ENCODE measurements around the gene EXO1. TPM values are rescaled to one million over a fixed set of nuclear protein-coding genes. Genes with fewer than 3 reads are reported as not detected.

The EXO1 gene
- total RNA-seq, 6 experiments from 2014 or later = 0.29 to 1.7 (median 0.62) TPM; not detected in 1

DNA sequence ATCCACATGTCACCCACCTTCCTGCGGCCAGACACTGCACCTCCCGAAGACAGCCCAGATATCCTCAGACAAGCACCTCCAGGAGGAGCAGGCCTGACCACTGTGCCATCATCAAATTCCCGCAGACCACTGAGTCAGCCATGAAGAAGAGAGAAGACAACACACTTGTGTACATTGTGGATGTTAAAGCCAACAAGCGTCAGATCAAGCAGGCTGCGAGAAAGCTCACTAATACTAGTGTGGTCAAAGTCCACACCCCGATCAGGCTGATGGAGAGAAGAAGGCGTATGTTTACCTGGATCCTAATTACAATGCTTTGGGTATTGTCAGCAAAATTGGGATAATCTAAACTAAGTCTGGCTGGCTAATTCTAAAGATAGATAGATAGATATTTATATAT is 68.2 kb downstream of the EXO1 start:
- ATAC-seq (no peak), DNase-seq (no peak)
- H3K27me3 ChIP-seq = no peaks in the 10 kb centered on the region
- TF ChIP-seq POLR2A (IDR thresholded peaks at IDR 0.05) = no peak
- TF ChIP-seq, protein P1, sequence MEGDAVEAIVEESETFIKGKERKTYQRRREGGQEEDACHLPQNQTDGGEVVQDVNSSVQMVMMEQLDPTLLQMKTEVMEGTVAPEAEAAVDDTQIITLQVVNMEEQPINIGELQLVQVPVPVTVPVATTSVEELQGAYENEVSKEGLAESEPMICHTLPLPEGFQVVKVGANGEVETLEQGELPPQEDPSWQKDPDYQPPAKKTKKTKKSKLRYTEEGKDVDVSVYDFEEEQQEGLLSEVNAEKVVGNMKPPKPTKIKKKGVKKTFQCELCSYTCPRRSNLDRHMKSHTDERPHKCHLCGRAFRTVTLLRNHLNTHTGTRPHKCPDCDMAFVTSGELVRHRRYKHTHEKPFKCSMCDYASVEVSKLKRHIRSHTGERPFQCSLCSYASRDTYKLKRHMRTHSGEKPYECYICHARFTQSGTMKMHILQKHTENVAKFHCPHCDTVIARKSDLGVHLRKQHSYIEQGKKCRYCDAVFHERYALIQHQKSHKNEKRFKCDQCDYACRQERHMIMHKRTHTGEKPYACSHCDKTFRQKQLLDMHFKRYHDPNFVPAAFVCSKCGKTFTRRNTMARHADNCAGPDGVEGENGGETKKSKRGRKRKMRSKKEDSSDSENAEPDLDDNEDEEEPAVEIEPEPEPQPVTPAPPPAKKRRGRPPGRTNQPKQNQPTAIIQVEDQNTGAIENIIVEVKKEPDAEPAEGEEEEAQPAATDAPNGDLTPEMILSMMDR (IDR thresholded peaks at IDR 0.05) = no peak
- WGBS (ENCODE audit: insufficient coverage, low coverage, low lambda C conversion rate, missing lambda C conversion rate) = 40% methylated on average over 5 of the region's 7 CpGs
- H3K4me1 ChIP-seq = no peaks in the 10 kb centered on the region
- no peak overlapping the region for H3K4me3 ChIP-seq
- no peaks in the 10 kb centered on the region for H3K36me3 ChIP-seq
- H3K27ac ChIP-seq = no peak overlapping the region
- no peaks in the 10 kb centered on the region for H3K9me3 ChIP-seq
- intact Hi-C loops (cut with DNase I) = no loop called here

DNA sequence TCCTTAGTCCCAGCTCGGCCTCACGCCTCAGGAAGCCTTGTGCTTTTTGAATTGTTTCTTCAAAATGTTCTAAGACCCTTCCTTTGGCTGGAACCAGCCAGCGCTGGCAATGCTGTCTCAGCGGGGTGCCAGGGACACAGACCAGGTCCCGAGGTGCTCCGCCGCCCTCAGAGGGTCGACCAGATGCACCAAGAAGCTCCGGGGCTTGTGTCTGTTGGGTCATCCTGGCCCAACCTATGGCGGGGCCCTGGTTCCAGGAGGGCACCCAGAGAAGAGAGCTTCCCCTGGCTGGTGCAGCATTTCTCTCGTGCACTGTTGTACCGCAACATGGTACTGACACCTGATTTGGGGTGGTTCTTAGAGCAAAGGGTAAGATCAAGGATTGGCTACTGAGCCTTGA is 69.5 kb downstream of the EXO1 start:
- H3K27ac ChIP-seq = no peak overlapping the region
- 87% methylated on average over 8 of the region's 12 CpGs for WGBS (ENCODE audit: insufficient coverage, low coverage, low lambda C conversion rate, missing lambda C conversion rate)
- H3K27me3 ChIP-seq = no peaks in the 10 kb centered on the region
- H3K4me1 ChIP-seq = no peaks in the 10 kb centered on the region
- H3K36me3 ChIP-seq = no peaks in the 10 kb centered on the region
- ATAC-seq (no peak), DNase-seq (no peak)
- TF ChIP-seq POLR2A (IDR thresholded peaks at IDR 0.05) = no peak
- no peaks in the 10 kb centered on the region for H3K9me3 ChIP-seq
- no peak overlapping the region for H3K4me3 ChIP-seq
- intact Hi-C loops (cut with DNase I) = no loop called here

DNA sequence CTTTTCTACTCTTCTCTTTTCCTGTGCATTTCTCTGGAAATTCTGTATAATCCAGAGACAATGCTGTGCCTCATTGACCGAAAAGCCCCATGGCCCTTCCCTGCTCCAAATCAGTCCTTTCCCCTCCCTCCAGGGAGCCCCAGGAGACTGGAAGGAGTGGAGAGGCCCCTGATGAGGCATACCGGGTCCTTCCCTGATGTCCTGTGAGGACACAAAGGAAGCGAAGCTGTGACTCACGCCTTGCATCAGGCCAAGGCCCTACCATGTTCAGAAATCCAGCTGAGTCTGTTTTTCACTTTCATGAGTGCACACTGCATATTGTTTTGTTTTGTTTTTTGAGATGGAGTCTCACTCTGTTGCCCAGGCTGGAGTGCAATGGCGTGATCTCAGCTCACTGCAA is 70.9 kb downstream of the EXO1 start:
- Histone ChIP-seq H3K27ac (no peak overlapping the region), H3K9me3 (no peaks in the 10 kb centered on the region), H3K27me3 (no peaks in the 10 kb centered on the region), H3K4me3 (no peak overlapping the region), H3K36me3 (no peaks in the 10 kb centered on the region), H3K4me1 (no peaks in the 10 kb centered on the region)
- intact Hi-C loops (cut with DNase I) = no loop called here
- ATAC-seq (peak in 1 of 4 donors; percentile 21), DNase-seq (no peak)
- 59% methylated on average over 3 of the region's 5 CpGs for WGBS (ENCODE audit: insufficient coverage, low coverage, low lambda C conversion rate, missing lambda C conversion rate)
- TF ChIP-seq, protein P1 (IDR thresholded peaks at IDR 0.05) = no peak
- no peak for TF ChIP-seq POLR2A (IDR thresholded peaks at IDR 0.05)

DNA sequence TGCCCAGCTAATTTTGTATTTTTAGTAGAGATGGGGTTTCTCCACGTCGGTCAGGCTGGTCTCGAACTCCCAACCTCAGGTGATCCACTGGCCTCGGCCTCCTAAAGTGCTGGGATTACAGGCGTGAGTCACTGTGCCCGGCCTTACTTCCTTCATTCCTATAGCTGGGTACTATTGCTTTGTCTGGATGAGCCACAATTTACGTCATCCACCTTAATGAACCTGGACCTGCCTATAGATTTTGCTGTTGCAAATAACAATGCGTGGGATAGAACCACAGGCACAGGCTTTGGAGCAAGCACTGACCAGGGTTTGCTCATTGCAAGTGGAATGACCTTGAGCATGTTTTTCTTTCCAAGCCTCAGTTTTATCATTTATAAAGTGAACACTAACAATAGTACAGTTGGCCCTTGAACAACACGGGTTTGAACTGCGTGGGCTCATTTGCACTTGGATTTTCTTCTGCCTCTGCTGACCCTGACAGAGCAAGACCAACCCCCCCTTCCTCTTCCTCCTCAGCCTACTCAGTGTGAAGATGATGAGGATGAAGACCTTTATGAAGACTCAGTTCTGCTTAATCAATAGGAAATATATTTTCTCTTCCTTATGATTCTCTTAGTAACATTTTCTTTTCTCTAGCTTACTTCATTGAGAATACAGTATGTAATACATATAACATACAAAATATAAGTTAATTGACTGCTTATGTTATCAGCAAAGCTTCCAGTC is 76.2 kb downstream of the EXO1 start:
- peaks cover 0 to 4% (median 0%) of the 10 kb centered on the region in 4 donors for H3K4me1 ChIP-seq
- 77% methylated on average over 10 of the region's 10 CpGs for WGBS (ENCODE audit: insufficient coverage, low coverage, low lambda C conversion rate, missing lambda C conversion rate)
- no peaks in the 10 kb centered on the region for H3K27me3 ChIP-seq
- H3K4me3 ChIP-seq = no peak overlapping the region
- DNase-seq (no peak), ATAC-seq (no peak)
- intact Hi-C loops (cut with DNase I) = no loop called here
- H3K27ac ChIP-seq = no peak overlapping the region
- H3K36me3 ChIP-seq = no peaks in the 10 kb centered on the region
- no peak for TF ChIP-seq POLR2A (IDR thresholded peaks at IDR 0.05)
- TF ChIP-seq, protein P1 (IDR thresholded peaks at IDR 0.05) = no peak
- no peaks in the 10 kb centered on the region for H3K9me3 ChIP-seq

DNA sequence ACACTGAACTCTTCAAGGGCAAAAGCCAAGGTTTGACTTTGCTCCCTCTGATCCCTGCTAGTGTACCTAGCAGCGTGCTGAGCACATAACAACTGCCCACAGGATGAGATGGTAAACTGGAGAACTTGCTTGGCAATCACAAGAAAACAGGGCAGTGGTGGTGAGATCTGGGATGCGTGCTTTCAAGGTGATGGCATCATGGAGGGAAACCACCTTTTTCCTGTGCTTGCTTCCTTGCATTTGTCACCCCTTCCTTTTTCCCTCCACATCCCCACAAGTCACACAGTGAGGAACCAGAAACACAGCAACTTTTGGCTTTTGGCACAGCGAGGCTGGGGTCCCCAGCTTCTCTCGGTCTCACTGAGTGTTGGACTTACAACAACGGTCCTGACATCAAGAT is 78.1 kb downstream of the EXO1 start:
- H3K27me3 ChIP-seq = no peaks in the 10 kb centered on the region
- intact Hi-C loops (cut with DNase I) = no loop called here
- 68% methylated on average over 5 of the region's 5 CpGs for WGBS (ENCODE audit: insufficient coverage, low coverage, low lambda C conversion rate, missing lambda C conversion rate)
- DNase-seq (no peak), ATAC-seq (no peak)
- no peaks in the 10 kb centered on the region for H3K9me3 ChIP-seq
- H3K4me3 ChIP-seq = no peak overlapping the region
- no peaks in the 10 kb centered on the region for H3K36me3 ChIP-seq
- TF ChIP-seq, protein P1 (IDR thresholded peaks at IDR 0.05) = no peak
- no peak for TF ChIP-seq POLR2A (IDR thresholded peaks at IDR 0.05)
- peaks cover 0 to 4% (median 0%) of the 10 kb centered on the region in 4 donors for H3K4me1 ChIP-seq
- no peak overlapping the region for H3K27ac ChIP-seq

Measured in right lobe of liver (tissue), 6 donors.